ENCODE data around the gene RBPJ.

Gene RBPJ

DNA sequence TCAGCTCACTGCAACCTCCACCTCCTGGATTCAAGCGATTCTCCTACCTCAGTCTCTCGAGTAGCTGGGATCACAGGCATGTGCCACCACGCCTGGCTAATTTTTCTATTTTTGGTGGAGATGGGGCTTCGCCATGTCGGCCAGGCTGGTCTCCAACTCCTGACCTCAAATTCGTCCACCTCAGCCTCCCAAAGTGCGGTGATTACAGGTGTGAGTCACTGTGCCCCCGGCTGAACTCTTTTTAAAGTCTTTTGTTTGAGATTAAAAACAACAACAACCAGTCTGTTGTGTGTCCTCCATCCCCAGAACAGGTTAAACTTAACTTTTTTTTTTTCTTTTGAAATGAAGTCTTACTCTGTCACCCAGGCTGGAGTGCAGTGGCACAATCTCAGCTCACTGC lies 36.3 kb upstream of the RBPJ start:
- H2AFZ ChIP-seq (ENCODE audit: low read length), result no peak overlapping the region
- H3K79me2 ChIP-seq (ENCODE audit: low read length), result no peaks in the 10 kb centered on the region
- no peak for DNase-seq
- H3K4me3 ChIP-seq (ENCODE audit: low read length), result no peak overlapping the region
- H3K9me3 ChIP-seq (replicated peaks; ENCODE audit: insufficient read depth, low read length), result no peaks in the 10 kb centered on the region
- H4K20me1 ChIP-seq (ENCODE audit: insufficient read depth, low read length), result no peaks in the 10 kb centered on the region
- no peak overlapping the region for H3K27ac ChIP-seq (ENCODE audit: low read length)
- no peak overlapping the region for H3K9ac ChIP-seq (ENCODE audit: low read length)
- H3K36me3 ChIP-seq (replicated peaks; ENCODE audit: insufficient read depth, low read length), result no peaks in the 10 kb centered on the region
- H3K27me3 ChIP-seq (replicated peaks; ENCODE audit: insufficient read depth, low read length), result no peaks in the 10 kb centered on the region
- no peaks in the 10 kb centered on the region for H3K9me2 ChIP-seq (replicated peaks; ENCODE audit: insufficient read depth, low read length)
- no peaks in the 10 kb centered on the region for H3K4me1 ChIP-seq (ENCODE audit: low read length)
- no peaks in the 10 kb centered on the region for H3F3A ChIP-seq (ENCODE audit: insufficient read depth, low read length)
- no peak overlapping the region for H3K4me2 ChIP-seq (ENCODE audit: low read depth, low read length)
- TF ChIP-seq EZH2 (optimal IDR thresholded peaks at IDR 0.05; ENCODE audit: low read depth, low read length) (no peak), EZH2phosphoT487 (IDR thresholded peaks at IDR 0.05; ENCODE audit: low read length) (no peak), CTCF (IDR thresholded peaks at IDR 0.05; ENCODE audit: low read length) (no peak)

- H3K9me3 ChIP-seq (replicated peaks; ENCODE audit: insufficient read depth, low read length), result no peaks in the 10 kb centered on the region
- no peak overlapping the region for H3K4me2 ChIP-seq (ENCODE audit: low read depth, low read length)
- H3K9ac ChIP-seq (ENCODE audit: low read length), result no peak overlapping the region
- H3K36me3 ChIP-seq (replicated peaks; ENCODE audit: insufficient read depth, low read length), result no peaks in the 10 kb centered on the region
- H3F3A ChIP-seq (ENCODE audit: insufficient read depth, low read length), result no peaks in the 10 kb centered on the region
- no peak overlapping the region for H3K27ac ChIP-seq (ENCODE audit: low read length)
- TF ChIP-seq EZH2phosphoT487 (IDR thresholded peaks at IDR 0.05; ENCODE audit: low read length) (no peak), EZH2 (optimal IDR thresholded peaks at IDR 0.05; ENCODE audit: low read depth, low read length) (no peak), CTCF (IDR thresholded peaks at IDR 0.05; ENCODE audit: low read length) (no peak)
- H4K20me1 ChIP-seq (ENCODE audit: insufficient read depth, low read length), result no peaks in the 10 kb centered on the region
- H3K27me3 ChIP-seq (replicated peaks; ENCODE audit: insufficient read depth, low read length), result no peaks in the 10 kb centered on the region
- H3K79me2 ChIP-seq (ENCODE audit: low read length), result no peaks in the 10 kb centered on the region
- H3K4me1 ChIP-seq (ENCODE audit: low read length), result no peaks in the 10 kb centered on the region
- no peak for DNase-seq
- no peak overlapping the region for H2AFZ ChIP-seq (ENCODE audit: low read length)
- H3K9me2 ChIP-seq (replicated peaks; ENCODE audit: insufficient read depth, low read length), result no peaks in the 10 kb centered on the region
- H3K4me3 ChIP-seq (ENCODE audit: low read length), result no peak overlapping the region
Observed at GRCh38 chr4:26285272-26285671, 35.5 kb upstream of the RBPJ start.

DNA sequence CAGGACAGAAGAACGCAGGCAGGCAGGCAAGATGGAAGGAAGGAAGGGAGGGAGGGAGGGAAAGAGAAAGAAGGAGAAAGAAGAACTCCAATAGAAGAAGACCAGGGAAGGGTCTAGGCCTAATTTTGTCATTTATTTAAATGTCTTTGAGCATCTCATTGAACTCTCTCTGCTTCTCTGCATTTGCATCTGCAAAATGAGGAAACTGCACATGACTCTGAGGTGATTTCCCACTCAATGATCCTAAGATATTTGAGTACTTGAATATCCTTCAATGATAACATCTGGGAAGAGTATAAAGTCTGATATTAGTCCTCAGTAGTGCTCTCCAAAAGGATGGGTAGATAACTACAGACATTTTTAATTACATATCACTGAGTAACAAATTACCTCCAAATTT lies 33.1 kb upstream of the RBPJ start:
- no peak for DNase-seq
- Histone ChIP-seq H3F3A (ENCODE audit: insufficient read depth, low read length) (no peaks in the 10 kb centered on the region), H2AFZ (ENCODE audit: low read length) (no peak overlapping the region), H3K79me2 (ENCODE audit: low read length) (no peaks in the 10 kb centered on the region), H4K20me1 (ENCODE audit: insufficient read depth, low read length) (no peaks in the 10 kb centered on the region), H3K27me3 (replicated peaks; ENCODE audit: insufficient read depth, low read length) (no peaks in the 10 kb centered on the region), H3K27ac (ENCODE audit: low read length) (no peak overlapping the region), H3K4me1 (ENCODE audit: low read length) (no peaks in the 10 kb centered on the region), H3K9ac (ENCODE audit: low read length) (no peak overlapping the region), H3K4me2 (ENCODE audit: low read depth, low read length) (no peak overlapping the region), H3K9me3 (replicated peaks; ENCODE audit: insufficient read depth, low read length) (no peaks in the 10 kb centered on the region), H3K4me3 (ENCODE audit: low read length) (no peak overlapping the region), H3K36me3 (replicated peaks; ENCODE audit: insufficient read depth, low read length) (no peaks in the 10 kb centered on the region), H3K9me2 (replicated peaks; ENCODE audit: insufficient read depth, low read length) (no peaks in the 10 kb centered on the region)
- TF ChIP-seq EZH2 (optimal IDR thresholded peaks at IDR 0.05; ENCODE audit: low read depth, low read length) (no peak), EZH2phosphoT487 (IDR thresholded peaks at IDR 0.05; ENCODE audit: low read length) (no peak), CTCF (IDR thresholded peaks at IDR 0.05; ENCODE audit: low read length) (no peak)

All from MM.1S (cell line).